ENCODE data around the gene SEC14L1. TPM values are rescaled to one million over a fixed set of nuclear protein-coding genes. Genes with fewer than 3 reads are reported as not detected.

SEC14L1 gene
- total and polyA plus RNA-seq, 4 donors = 17.0 to 52.0 (median 26.8) TPM

- Histone ChIP-seq H3K27ac (ENCODE audit: low read depth in 1 of 2, low read length in 2 of 2) (no peak overlapping the region), H3K4me1 (ENCODE audit: control insufficient read depth in 4 of 4, insufficient read depth in 4 of 4, low read length in 3 of 4) (peaks cover 0 to 3% (median 0%) of the 10 kb centered on the region in 4 donors), H3K27me3 (ENCODE audit: control insufficient read depth in 4 of 4, insufficient read depth in 4 of 4, low read length in 3 of 4) (no peaks in the 10 kb centered on the region), H3K36me3 (ENCODE audit: control insufficient read depth in 4 of 4, insufficient read depth in 3 of 4, low read depth in 1 of 4, low read length in 3 of 4) (peaks cover 0 to 6% (median 2%) of the 10 kb centered on the region in 4 donors), H3K9ac (ENCODE audit: low read depth in 1 of 2, low read length in 2 of 2) (no peak overlapping the region), H3K9me3 (ENCODE audit: control insufficient read depth in 4 of 4, low read length in 3 of 4) (no peaks in the 10 kb centered on the region), H3K4me3 (ENCODE audit: low read depth in 1 of 3, low read length in 3 of 3) (no peak overlapping the region)
- DNase-seq (ENCODE audit: low spot score) = no peak
- TF ChIP-seq HNF4A (conservative IDR thresholded peaks at IDR 0.05) = no peak
- TF ChIP-seq, protein P1, sequence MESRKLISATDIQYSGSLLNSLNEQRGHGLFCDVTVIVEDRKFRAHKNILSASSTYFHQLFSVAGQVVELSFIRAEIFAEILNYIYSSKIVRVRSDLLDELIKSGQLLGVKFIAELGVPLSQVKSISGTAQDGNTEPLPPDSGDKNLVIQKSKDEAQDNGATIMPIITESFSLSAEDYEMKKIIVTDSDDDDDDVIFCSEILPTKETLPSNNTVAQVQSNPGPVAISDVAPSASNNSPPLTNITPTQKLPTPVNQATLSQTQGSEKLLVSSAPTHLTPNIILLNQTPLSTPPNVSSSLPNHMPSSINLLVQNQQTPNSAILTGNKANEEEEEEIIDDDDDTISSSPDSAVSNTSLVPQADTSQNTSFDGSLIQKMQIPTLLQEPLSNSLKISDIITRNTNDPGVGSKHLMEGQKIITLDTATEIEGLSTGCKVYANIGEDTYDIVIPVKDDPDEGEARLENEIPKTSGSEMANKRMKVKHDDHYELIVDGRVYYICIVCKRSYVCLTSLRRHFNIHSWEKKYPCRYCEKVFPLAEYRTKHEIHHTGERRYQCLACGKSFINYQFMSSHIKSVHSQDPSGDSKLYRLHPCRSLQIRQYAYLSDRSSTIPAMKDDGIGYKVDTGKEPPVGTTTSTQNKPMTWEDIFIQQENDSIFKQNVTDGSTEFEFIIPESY (IDR thresholded peaks at IDR 0.05) = no peak
- TF ChIP-seq TAF1 (conservative IDR thresholded peaks at IDR 0.05) = no peak
- 83% methylated on average over 17 of the region's 17 CpGs for whole genome bisulfite sequencing
Observed at GRCh38 chr17:77188084-77189066, 47.6 kb downstream of the SEC14L1 start.

DNA sequence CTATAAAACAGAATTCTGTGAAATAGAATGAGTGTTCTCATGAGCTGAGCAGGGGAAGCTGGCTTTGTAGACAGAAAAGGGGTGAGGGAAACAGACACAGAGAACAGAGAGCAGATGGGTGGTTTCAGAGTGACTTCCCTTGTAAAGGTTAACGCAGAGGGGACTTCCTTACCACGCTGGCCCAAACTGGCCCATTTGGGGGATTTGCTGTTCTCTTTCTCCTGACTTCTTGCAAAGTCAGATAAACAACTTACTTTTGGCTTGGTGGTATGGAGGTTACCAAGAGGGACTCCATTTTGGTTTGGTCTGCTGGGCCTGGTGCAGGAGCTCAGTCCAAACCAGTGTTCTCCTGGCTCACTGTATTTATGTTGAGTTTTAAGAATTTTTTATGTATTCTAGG lies 48.4 kb downstream of the SEC14L1 start:
- Histone ChIP-seq H3K9me3 (ENCODE audit: control insufficient read depth in 4 of 4, low read length in 3 of 4) (no peaks in the 10 kb centered on the region), H3K9ac (ENCODE audit: low read depth in 1 of 2, low read length in 2 of 2) (no peak overlapping the region), H3K4me1 (ENCODE audit: control insufficient read depth in 4 of 4, insufficient read depth in 4 of 4, low read length in 3 of 4) (peaks cover 0 to 3% (median 0%) of the 10 kb centered on the region in 4 donors), H3K27ac (ENCODE audit: low read depth in 1 of 2, low read length in 2 of 2) (no peak overlapping the region), H3K27me3 (ENCODE audit: control insufficient read depth in 4 of 4, insufficient read depth in 4 of 4, low read length in 3 of 4) (no peaks in the 10 kb centered on the region), H3K36me3 (ENCODE audit: control insufficient read depth in 4 of 4, insufficient read depth in 3 of 4, low read depth in 1 of 4, low read length in 3 of 4) (peaks cover 0 to 10% (median 3%) of the 10 kb centered on the region in 4 donors), H3K4me3 (ENCODE audit: low read depth in 1 of 3, low read length in 3 of 3) (no peak overlapping the region)
- 73% methylated on average over 2 of the region's 2 CpGs for WGBS
- DNase-seq (ENCODE audit: low spot score) = no peak
- TF ChIP-seq MAX (IDR thresholded peaks at IDR 0.05) (no peak), RAD21 (IDR thresholded peaks at IDR 0.05) (no peak), JUND (IDR thresholded peaks at IDR 0.05) (no peak), HNF4G (IDR thresholded peaks at IDR 0.05) (no peak), NR2F2 (IDR thresholded peaks at IDR 0.05) (no peak), FOXA1 (IDR thresholded peaks at IDR 0.05) (no peak), SP1 (IDR thresholded peaks at IDR 0.05) (no peak), FOXA2 (IDR thresholded peaks at IDR 0.05) (no peak)
- TF ChIP-seq, protein P1 (IDR thresholded peaks at IDR 0.05) = no peak
- TF ChIP-seq, protein P2, sequence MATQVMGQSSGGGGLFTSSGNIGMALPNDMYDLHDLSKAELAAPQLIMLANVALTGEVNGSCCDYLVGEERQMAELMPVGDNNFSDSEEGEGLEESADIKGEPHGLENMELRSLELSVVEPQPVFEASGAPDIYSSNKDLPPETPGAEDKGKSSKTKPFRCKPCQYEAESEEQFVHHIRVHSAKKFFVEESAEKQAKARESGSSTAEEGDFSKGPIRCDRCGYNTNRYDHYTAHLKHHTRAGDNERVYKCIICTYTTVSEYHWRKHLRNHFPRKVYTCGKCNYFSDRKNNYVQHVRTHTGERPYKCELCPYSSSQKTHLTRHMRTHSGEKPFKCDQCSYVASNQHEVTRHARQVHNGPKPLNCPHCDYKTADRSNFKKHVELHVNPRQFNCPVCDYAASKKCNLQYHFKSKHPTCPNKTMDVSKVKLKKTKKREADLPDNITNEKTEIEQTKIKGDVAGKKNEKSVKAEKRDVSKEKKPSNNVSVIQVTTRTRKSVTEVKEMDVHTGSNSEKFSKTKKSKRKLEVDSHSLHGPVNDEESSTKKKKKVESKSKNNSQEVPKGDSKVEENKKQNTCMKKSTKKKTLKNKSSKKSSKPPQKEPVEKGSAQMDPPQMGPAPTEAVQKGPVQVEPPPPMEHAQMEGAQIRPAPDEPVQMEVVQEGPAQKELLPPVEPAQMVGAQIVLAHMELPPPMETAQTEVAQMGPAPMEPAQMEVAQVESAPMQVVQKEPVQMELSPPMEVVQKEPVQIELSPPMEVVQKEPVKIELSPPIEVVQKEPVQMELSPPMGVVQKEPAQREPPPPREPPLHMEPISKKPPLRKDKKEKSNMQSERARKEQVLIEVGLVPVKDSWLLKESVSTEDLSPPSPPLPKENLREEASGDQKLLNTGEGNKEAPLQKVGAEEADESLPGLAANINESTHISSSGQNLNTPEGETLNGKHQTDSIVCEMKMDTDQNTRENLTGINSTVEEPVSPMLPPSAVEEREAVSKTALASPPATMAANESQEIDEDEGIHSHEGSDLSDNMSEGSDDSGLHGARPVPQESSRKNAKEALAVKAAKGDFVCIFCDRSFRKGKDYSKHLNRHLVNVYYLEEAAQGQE (IDR thresholded peaks at IDR 0.05) = no peak
- TF ChIP-seq, protein P3, sequence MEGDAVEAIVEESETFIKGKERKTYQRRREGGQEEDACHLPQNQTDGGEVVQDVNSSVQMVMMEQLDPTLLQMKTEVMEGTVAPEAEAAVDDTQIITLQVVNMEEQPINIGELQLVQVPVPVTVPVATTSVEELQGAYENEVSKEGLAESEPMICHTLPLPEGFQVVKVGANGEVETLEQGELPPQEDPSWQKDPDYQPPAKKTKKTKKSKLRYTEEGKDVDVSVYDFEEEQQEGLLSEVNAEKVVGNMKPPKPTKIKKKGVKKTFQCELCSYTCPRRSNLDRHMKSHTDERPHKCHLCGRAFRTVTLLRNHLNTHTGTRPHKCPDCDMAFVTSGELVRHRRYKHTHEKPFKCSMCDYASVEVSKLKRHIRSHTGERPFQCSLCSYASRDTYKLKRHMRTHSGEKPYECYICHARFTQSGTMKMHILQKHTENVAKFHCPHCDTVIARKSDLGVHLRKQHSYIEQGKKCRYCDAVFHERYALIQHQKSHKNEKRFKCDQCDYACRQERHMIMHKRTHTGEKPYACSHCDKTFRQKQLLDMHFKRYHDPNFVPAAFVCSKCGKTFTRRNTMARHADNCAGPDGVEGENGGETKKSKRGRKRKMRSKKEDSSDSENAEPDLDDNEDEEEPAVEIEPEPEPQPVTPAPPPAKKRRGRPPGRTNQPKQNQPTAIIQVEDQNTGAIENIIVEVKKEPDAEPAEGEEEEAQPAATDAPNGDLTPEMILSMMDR (IDR thresholded peaks at IDR 0.05; ENCODE audit: low read depth, low read length, missing input control) = no peak
- TF ChIP-seq, protein P4, sequence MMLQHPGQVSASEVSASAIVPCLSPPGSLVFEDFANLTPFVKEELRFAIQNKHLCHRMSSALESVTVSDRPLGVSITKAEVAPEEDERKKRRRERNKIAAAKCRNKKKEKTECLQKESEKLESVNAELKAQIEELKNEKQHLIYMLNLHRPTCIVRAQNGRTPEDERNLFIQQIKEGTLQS (IDR thresholded peaks at IDR 0.05) = no peak
